ENCODE results near the gene MYOF. TPM values are rescaled to one million over a fixed set of nuclear protein-coding genes. Genes with fewer than 3 reads are reported as not detected.
A peak's percentile ranks its signal among the peaks of the same experiment; 100 is the strongest.

MYOF gene
- total and polyA plus RNA-seq, 9 of the 15 experiments (the other 6 are each of a cell fraction or from before 2014, with no cell fraction given) = 0.06 to 0.27 TPM; not detected in 7

DNA sequence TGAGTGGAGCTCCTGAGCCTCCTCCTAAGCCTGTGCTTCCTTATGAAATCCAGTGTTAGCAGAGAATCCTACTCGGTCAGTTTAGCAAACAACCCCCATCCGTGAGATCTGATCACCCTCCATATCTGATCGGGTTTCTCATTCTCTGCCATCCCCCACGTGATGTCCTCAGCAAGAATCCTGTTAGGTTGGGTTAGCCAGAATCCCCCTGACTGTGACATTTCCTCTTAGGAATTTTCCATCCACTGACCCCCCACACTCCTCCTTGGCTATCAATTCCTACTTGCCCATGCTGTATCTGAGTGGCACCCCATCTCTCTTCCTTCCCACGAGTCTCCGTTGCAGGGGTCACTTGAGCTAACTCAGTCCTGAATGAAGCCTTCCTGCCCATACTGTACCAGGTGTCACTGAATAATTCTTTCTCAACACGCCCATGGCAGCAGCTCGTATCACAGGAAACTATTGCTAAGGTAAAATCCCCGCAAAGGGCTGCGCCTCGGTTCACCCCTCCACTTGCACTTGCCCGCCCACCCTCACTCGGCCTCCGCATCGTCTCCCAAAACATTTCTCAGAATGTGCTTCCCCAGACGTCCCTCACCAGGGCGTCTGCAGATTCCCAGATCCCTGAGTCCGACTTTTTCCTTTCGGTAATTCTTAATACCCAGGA, 44.1 kb downstream of the MYOF start:
- ChIA-PET CTCF (ENCODE audit: low intra/inter-chr PET ratio) (no interaction called here), POLR2A (interaction anchor here (0.6 kb wide), 1 partner anchor 746 kb away, joined by 3 read pairs; no protein-coding TSS in a partner anchor)
- H3K4me1 ChIP-seq (replicated peaks in 1 of 2; ENCODE audit: control insufficient read depth in 2 of 2, insufficient read depth in 2 of 2, low read length in 2 of 2) = no peaks in the 10 kb centered on the region; a peak in 2 of 5 replicates
- H2AFZ ChIP-seq (ENCODE audit: low read depth, low read length) = peak overlapping the region; percentile 19; the same call in 1 of the 2 replicates
- H3K27ac ChIP-seq (ENCODE audit: extremely low read depth, low read depth, low read length) = no peak overlapping the region
- no peaks in the 10 kb centered on the region for H3K9me1 ChIP-seq (ENCODE audit: control insufficient read depth, insufficient read depth, low read length)
- 20% methylated on average over 15 of the region's 19 CpGs for WGBS (ENCODE audit: insufficient coverage, low coverage, missing lambda C conversion rate)
- FAIRE-seq = no peak
- BruUV-seq (replicated peaks) = no TSS peak
- no peak overlapping the region for H3K4me2 ChIP-seq (ENCODE audit: insufficient read depth, low read length)
- H3K27me3 ChIP-seq (ENCODE audit: control insufficient read depth in 2 of 2, insufficient read depth in 2 of 2, low read length in 2 of 2) = peaks cover 9 to 17% of the 10 kb centered on the region in 2 experiments; a peak in 4 of 5 replicates
- DNase-seq (ENCODE audit: extremely low read depth in 1 of 4, low spot score in 3 of 4) = no peak
- H3K36me3 ChIP-seq (ENCODE audit: control insufficient read depth, insufficient read depth, low read length) = no peaks in the 10 kb centered on the region
- intact Hi-C loops (cut with micrococcal nuclease) (no loop called here), in situ Hi-C loops (cut with MboI) (no loop called here)
- H3K79me2 ChIP-seq (ENCODE audit: control insufficient read depth, insufficient read depth, low read length) = no peaks in the 10 kb centered on the region
- no peak overlapping the region for H3K9ac ChIP-seq (ENCODE audit: insufficient read depth in 1 of 2, low read depth in 2 of 2, low read length in 2 of 2)
- no peaks in the 10 kb centered on the region for H4K20me1 ChIP-seq (replicated peaks; ENCODE audit: control insufficient read depth, insufficient read depth, low read length)
- ATAC-seq = no peak
- H3K9me3 ChIP-seq (replicated peaks; ENCODE audit: control insufficient read depth, insufficient read depth, low read depth, low read length) = no peaks in the 10 kb centered on the region
- no peak overlapping the region for H3K4me3 ChIP-seq
- TF ChIP-seq, protein P1, sequence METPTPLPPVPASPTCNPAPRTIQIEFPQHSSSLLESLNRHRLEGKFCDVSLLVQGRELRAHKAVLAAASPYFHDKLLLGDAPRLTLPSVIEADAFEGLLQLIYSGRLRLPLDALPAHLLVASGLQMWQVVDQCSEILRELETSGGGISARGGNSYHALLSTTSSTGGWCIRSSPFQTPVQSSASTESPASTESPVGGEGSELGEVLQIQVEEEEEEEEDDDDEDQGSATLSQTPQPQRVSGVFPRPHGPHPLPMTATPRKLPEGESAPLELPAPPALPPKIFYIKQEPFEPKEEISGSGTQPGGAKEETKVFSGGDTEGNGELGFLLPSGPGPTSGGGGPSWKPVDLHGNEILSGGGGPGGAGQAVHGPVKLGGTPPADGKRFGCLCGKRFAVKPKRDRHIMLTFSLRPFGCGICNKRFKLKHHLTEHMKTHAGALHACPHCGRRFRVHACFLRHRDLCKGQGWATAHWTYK (CRISPR knock-in tag; IDR thresholded peaks at IDR 0.05) = no peak
- TF ChIP-seq, protein P2, sequence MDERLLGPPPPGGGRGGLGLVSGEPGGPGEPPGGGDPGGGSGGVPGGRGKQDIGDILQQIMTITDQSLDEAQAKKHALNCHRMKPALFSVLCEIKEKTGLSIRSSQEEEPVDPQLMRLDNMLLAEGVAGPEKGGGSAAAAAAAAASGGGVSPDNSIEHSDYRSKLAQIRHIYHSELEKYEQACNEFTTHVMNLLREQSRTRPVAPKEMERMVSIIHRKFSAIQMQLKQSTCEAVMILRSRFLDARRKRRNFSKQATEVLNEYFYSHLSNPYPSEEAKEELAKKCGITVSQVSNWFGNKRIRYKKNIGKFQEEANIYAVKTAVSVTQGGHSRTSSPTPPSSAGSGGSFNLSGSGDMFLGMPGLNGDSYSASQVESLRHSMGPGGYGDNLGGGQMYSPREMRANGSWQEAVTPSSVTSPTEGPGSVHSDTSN (CRISPR knock-in tag; IDR thresholded peaks at IDR 0.05; ENCODE audit: low read depth) = no peak
- TF ChIP-seq, protein P2 (tag; conservative IDR thresholded peaks at IDR 0.05; ENCODE audit: low read depth) = no peak
- TF ChIP-seq MECOM (CRISPR knock-in tag; IDR thresholded peaks at IDR 0.05) = no peak
- TF ChIP-seq ZNF717 (CRISPR knock-in tag; IDR thresholded peaks at IDR 0.05) = no peak
- TF ChIP-seq TSC22D4 (tag; IDR thresholded peaks at IDR 0.05) = no peak
- no peak for TF ChIP-seq ZNF584 (CRISPR knock-in tag; IDR thresholded peaks at IDR 0.05; ENCODE audit: low read depth)
- TF ChIP-seq RBBP5 (IDR thresholded peaks at IDR 0.05; ENCODE audit: borderline replicate concordance, insufficient read depth, low read length, poor library complexity, severe bottlenecking) = no peak
- no peak for TF ChIP-seq ZNF76 (CRISPR knock-in tag; IDR thresholded peaks at IDR 0.05; ENCODE audit: borderline replicate concordance)
- TF ChIP-seq EP400 (IDR thresholded peaks at IDR 0.05) = no peak
- TF ChIP-seq NELFE (IDR thresholded peaks at IDR 0.05; ENCODE audit: insufficient read depth, insufficient read length) = no peak
- TF ChIP-seq ZNF830 (CRISPR knock-in tag; IDR thresholded peaks at IDR 0.05) = no peak
- no peak for TF ChIP-seq ZNF57 (CRISPR knock-in tag; IDR thresholded peaks at IDR 0.05)
- TF ChIP-seq MTA1 (IDR thresholded peaks at IDR 0.05; ENCODE audit: borderline replicate concordance) = no peak
- TF ChIP-seq, protein P3, sequence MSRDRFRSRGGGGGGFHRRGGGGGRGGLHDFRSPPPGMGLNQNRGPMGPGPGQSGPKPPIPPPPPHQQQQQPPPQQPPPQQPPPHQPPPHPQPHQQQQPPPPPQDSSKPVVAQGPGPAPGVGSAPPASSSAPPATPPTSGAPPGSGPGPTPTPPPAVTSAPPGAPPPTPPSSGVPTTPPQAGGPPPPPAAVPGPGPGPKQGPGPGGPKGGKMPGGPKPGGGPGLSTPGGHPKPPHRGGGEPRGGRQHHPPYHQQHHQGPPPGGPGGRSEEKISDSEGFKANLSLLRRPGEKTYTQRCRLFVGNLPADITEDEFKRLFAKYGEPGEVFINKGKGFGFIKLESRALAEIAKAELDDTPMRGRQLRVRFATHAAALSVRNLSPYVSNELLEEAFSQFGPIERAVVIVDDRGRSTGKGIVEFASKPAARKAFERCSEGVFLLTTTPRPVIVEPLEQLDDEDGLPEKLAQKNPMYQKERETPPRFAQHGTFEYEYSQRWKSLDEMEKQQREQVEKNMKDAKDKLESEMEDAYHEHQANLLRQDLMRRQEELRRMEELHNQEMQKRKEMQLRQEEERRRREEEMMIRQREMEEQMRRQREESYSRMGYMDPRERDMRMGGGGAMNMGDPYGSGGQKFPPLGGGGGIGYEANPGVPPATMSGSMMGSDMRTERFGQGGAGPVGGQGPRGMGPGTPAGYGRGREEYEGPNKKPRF (IDR thresholded peaks at IDR 0.05; ENCODE audit: low read depth, low read length) = no peak
- no peak for TF ChIP-seq SMARCA5 (IDR thresholded peaks at IDR 0.05)
- no peak for TF ChIP-seq KLF6 (CRISPR knock-in tag; IDR thresholded peaks at IDR 0.05; ENCODE audit: borderline replicate concordance)
- no peak for TF ChIP-seq ETV1 (tag; conservative IDR thresholded peaks at IDR 0.05; ENCODE audit: low read depth)

All from K562 (cell line).